Measurements from ENCODE around the gene PREB.

- TF ChIP-seq, protein P1, sequence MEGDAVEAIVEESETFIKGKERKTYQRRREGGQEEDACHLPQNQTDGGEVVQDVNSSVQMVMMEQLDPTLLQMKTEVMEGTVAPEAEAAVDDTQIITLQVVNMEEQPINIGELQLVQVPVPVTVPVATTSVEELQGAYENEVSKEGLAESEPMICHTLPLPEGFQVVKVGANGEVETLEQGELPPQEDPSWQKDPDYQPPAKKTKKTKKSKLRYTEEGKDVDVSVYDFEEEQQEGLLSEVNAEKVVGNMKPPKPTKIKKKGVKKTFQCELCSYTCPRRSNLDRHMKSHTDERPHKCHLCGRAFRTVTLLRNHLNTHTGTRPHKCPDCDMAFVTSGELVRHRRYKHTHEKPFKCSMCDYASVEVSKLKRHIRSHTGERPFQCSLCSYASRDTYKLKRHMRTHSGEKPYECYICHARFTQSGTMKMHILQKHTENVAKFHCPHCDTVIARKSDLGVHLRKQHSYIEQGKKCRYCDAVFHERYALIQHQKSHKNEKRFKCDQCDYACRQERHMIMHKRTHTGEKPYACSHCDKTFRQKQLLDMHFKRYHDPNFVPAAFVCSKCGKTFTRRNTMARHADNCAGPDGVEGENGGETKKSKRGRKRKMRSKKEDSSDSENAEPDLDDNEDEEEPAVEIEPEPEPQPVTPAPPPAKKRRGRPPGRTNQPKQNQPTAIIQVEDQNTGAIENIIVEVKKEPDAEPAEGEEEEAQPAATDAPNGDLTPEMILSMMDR (IDR thresholded peaks at IDR 0.05): no peak
- TF ChIP-seq POLR2A (IDR thresholded peaks at IDR 0.05): no peak
Measured at GRCh38 chr2:27133195-27133875, 1.1 kb downstream of the PREB start.

Data from stomach (tissue), 4 donors.